Measurements from ENCODE around the gene GMDS.

GRCh38 chr6:1616701-1617463 is 628.5 kb downstream of the GMDS start:
- no peak for TF ChIP-seq NFE2L2 (IDR thresholded peaks at IDR 0.05; ENCODE audit: low read depth, low read length)
- TF ChIP-seq POLR2A (IDR thresholded peaks at IDR 0.05; ENCODE audit: low read depth, low read length) = no peak
- no peak for TF ChIP-seq CTCF (conservative IDR thresholded peaks at IDR 0.05; ENCODE audit: low read depth, low read length)
- TF ChIP-seq SMC3 (IDR thresholded peaks at IDR 0.05; ENCODE audit: low read depth, low read length) = no peak
- TF ChIP-seq MAFK (IDR thresholded peaks at IDR 0.05; ENCODE audit: low read depth, low read length) = no peak
- no peak for TF ChIP-seq RAD21 (IDR thresholded peaks at IDR 0.05; ENCODE audit: low read length)
- no peak for TF ChIP-seq CEBPB (IDR thresholded peaks at IDR 0.05; ENCODE audit: low read depth, low read length)
- no peak for TF ChIP-seq ELK1 (IDR thresholded peaks at IDR 0.05; ENCODE audit: borderline replicate concordance, low read depth, low read length)
- no peak for TF ChIP-seq MXI1 (IDR thresholded peaks at IDR 0.05; ENCODE audit: borderline replicate concordance, low read depth, low read length)
- TF ChIP-seq, protein P1, sequence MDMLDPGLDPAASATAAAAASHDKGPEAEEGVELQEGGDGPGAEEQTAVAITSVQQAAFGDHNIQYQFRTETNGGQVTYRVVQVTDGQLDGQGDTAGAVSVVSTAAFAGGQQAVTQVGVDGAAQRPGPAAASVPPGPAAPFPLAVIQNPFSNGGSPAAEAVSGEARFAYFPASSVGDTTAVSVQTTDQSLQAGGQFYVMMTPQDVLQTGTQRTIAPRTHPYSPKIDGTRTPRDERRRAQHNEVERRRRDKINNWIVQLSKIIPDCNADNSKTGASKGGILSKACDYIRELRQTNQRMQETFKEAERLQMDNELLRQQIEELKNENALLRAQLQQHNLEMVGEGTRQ (IDR thresholded peaks at IDR 0.05; ENCODE audit: low read depth, low read length) = no peak
- TF ChIP-seq FOS (IDR thresholded peaks at IDR 0.05; ENCODE audit: low read depth, low read length) = no peak
- no peak for TF ChIP-seq RCOR1 (IDR thresholded peaks at IDR 0.05; ENCODE audit: insufficient replicate concordance, low read length)
- no peak for TF ChIP-seq BHLHE40 (IDR thresholded peaks at IDR 0.05; ENCODE audit: low read depth, low read length)
- TF ChIP-seq RFX5 (IDR thresholded peaks at IDR 0.05; ENCODE audit: low read depth, low read length) = no peak
